GM23248 (cell line): ENCODE results near the gene PRKCSH.
"Not testable (repeated sequence)": the region's sequence is repeated elsewhere in the genome, so short reads cannot be mapped to it uniquely, and the experiment has no call there.

Source experiments
- EZH2 ChIP-seq: fragments of 200-600 bp; sonication (generic); IDR thresholded peaks from 2 replicates; pipeline ENCODE4 v1.6.1; 2018; ENCODE audit warnings: antibody characterized with exemption, mild to moderate bottlenecking; ENCODE audit not compliant: insufficient read depth, poor library complexity, severe bottlenecking
- EZH2phosphoT487 ChIP-seq: fragments of 200-600 bp; sonication (generic); IDR thresholded peaks from 2 replicates; pipeline ENCODE4 v1.6.1; 2018; ENCODE audit warnings: antibody characterized with exemption, moderate library complexity, mild to moderate bottlenecking, low read depth; ENCODE audit not compliant: insufficient read depth

- not testable (repeated sequence) for TF ChIP-seq EZH2, EZH2phosphoT487
Measured at GRCh38 chr19:11406703-11407236, 28.7 kb upstream of the PRKCSH start.
